Measurements from ENCODE around the gene TRAPPC6A. TPM values are rescaled to one million over a fixed set of nuclear protein-coding genes. Genes with fewer than 3 reads are reported as not detected.
A peak's percentile ranks its signal among the peaks of the same experiment; 100 is the strongest.

TRAPPC6A gene
- total and polyA plus RNA-seq, 2 donors (not counting 1 experiment from before 2014, with no cell fraction given): 40.3 to 79.0 TPM

DNA sequence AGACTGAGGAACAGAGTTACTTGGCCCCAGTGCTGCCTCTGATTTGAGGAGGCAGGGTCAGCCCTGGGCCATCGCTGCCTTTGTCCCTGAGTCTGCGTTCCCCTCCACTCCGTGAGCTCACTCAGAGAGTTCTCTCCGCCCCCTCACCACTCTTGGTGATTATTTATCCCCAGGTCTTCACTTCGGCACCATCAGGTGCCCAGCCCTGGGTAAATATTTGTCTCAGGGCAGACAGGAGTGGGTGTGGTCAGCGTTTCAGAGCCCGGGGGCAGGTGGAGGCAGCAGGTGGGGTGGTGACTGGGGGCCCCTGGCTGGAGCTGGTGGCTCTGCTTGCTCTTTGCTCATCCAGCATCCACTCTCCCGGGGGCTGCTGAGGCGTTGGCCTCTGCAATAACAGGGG, 64.4 kb downstream of the TRAPPC6A start:
- Histone ChIP-seq H2AFZ (ENCODE audit: insufficient read depth, low read depth, low read length, poor library complexity, severe bottlenecking) (no peak overlapping the region), H3K27ac (ENCODE audit: low read length in 2 of 2) (no peak overlapping the region), H3K9ac (ENCODE audit: low read length) (no peak overlapping the region), H3K4me2 (replicated peaks; ENCODE audit: low read depth, low read length, poor library complexity, severe bottlenecking) (peak overlapping the region; percentile 14), H3K9me3 (ENCODE audit: control extremely low read depth in 1 of 3, control insufficient read depth in 2 of 3, insufficient read depth in 1 of 3, low read length in 2 of 3) (no peaks in the 10 kb centered on the region), H3K36me3 (replicated peaks in 1 of 2; ENCODE audit: control extremely low read depth in 1 of 2, control insufficient read depth in 1 of 2, extremely low read depth in 1 of 2, insufficient read depth in 2 of 2, low read length in 1 of 2) (no peaks in the 10 kb centered on the region), H3K27me3 (replicated peaks in 1 of 4; ENCODE audit: control extremely low read depth in 1 of 4, control insufficient read depth in 3 of 4, insufficient read depth in 4 of 4, low read length in 3 of 4) (no peaks in the 10 kb centered on the region), H3K4me3 (ENCODE audit: control extremely low read depth in 1 of 5, extremely low read depth in 1 of 5, insufficient read depth in 1 of 5, low read depth in 2 of 5, low read length in 4 of 5) (no peak overlapping the region), H3K4me1 (ENCODE audit: control insufficient read depth in 2 of 2, insufficient read depth in 2 of 2, low read length in 2 of 2) (peaks cover 28 to 55% of the 10 kb centered on the region in 2 donors), H3K79me2 (ENCODE audit: control insufficient read depth, insufficient read depth, low read length) (peaks cover 96% of the 10 kb centered on the region), H4K20me1 (ENCODE audit: control insufficient read depth, insufficient read depth, low read length, poor library complexity, severe bottlenecking) (peaks cover 86% of the 10 kb centered on the region)
- WGBS (ENCODE audit: insufficient coverage): 48% methylated on average over 7 of the region's 9 CpGs
- Mint-ChIP-seq H3K4me3 (no peak overlapping the region), H3K27ac (no peak overlapping the region), H3K27me3 (no peaks in the 10 kb centered on the region), H3K4me1 (peaks cover 66% of the 10 kb centered on the region), H3K9me3 (ENCODE audit: insufficient read depth) (no peaks in the 10 kb centered on the region)
- POLR2A ChIA-PET: no interaction called here
- ATAC-seq (ENCODE audit: low read depth): no peak
- intact Hi-C loops (cut with micrococcal nuclease): no loop called here
- DNase-seq: no peak
- TF ChIP-seq, protein P1, sequence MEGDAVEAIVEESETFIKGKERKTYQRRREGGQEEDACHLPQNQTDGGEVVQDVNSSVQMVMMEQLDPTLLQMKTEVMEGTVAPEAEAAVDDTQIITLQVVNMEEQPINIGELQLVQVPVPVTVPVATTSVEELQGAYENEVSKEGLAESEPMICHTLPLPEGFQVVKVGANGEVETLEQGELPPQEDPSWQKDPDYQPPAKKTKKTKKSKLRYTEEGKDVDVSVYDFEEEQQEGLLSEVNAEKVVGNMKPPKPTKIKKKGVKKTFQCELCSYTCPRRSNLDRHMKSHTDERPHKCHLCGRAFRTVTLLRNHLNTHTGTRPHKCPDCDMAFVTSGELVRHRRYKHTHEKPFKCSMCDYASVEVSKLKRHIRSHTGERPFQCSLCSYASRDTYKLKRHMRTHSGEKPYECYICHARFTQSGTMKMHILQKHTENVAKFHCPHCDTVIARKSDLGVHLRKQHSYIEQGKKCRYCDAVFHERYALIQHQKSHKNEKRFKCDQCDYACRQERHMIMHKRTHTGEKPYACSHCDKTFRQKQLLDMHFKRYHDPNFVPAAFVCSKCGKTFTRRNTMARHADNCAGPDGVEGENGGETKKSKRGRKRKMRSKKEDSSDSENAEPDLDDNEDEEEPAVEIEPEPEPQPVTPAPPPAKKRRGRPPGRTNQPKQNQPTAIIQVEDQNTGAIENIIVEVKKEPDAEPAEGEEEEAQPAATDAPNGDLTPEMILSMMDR (IDR thresholded peaks at IDR 0.05): no peak
- no peak for TF ChIP-seq EZH2 (IDR thresholded peaks at IDR 0.05; ENCODE audit: borderline replicate concordance, insufficient read depth, low read depth, low read length, poor library complexity, severe bottlenecking)
- CTCF ChIA-PET: interaction anchor here (1.4 to 3.5 kb wide), 2 partner anchors 10 to 12 kb away, joined by 5 to 14 read pairs; no protein-coding TSS in a partner anchor

Other genes with a start within 250 kb of the TRAPPC6A start
- not detected in 2 replicates for gene APOC4, start 236.0 kb downstream of the TRAPPC6A start, total RNA-seq
- not detected in 2 replicates for gene APOC4, start 236.0 kb downstream of the TRAPPC6A start, polyA plus RNA-seq
- gene APOC2, start 232.2 kb downstream of the TRAPPC6A start, total RNA-seq: not detected in 2 replicates
- not detected in 2 replicates for gene APOC2, start 232.2 kb downstream of the TRAPPC6A start, polyA plus RNA-seq
- gene CLPTM1, start 222.9 kb downstream of the TRAPPC6A start, total RNA-seq: 121 and 123 TPM in 2 replicates
- 129 and 136 TPM in 2 replicates for gene CLPTM1, start 222.9 kb downstream of the TRAPPC6A start, polyA plus RNA-seq
- gene RELB, start 176.8 kb downstream of the TRAPPC6A start, total RNA-seq: 106 and 111 TPM in 2 replicates
- gene RELB, start 176.8 kb downstream of the TRAPPC6A start, polyA plus RNA-seq: 63.8 and 85.1 TPM in 2 replicates
- gene CLASRP, start 139.2 kb downstream of the TRAPPC6A start, total RNA-seq: 277 and 285 TPM in 2 replicates
- gene CLASRP, start 139.2 kb downstream of the TRAPPC6A start, polyA plus RNA-seq: 234 and 299 TPM in 2 replicates
- gene ZNF296, start 101.8 kb downstream of the TRAPPC6A start, total RNA-seq: 29.8 and 30.2 TPM in 2 replicates
- 13.3 and 21.9 TPM in 2 replicates for gene ZNF296, start 101.8 kb downstream of the TRAPPC6A start, polyA plus RNA-seq
- 38.2 and 43.0 TPM in 2 replicates for gene GEMIN7, start 99.0 kb downstream of the TRAPPC6A start, total RNA-seq
- 71.9 and 89.4 TPM in 2 replicates for gene GEMIN7, start 99.0 kb downstream of the TRAPPC6A start, polyA plus RNA-seq
- gene PPP1R37, start 85.1 kb downstream of the TRAPPC6A start, total RNA-seq: 28.1 and 37.3 TPM in 2 replicates
- gene PPP1R37, start 85.1 kb downstream of the TRAPPC6A start, polyA plus RNA-seq: 20.1 and 20.7 TPM in 2 replicates
- 0.27 TPM in 1 of 2 replicates, not detected in the other for gene NKPD1, start 17.3 kb downstream of the TRAPPC6A start, total RNA-seq
- gene NKPD1, start 17.3 kb downstream of the TRAPPC6A start, polyA plus RNA-seq: 0.36 and 1.0 TPM in 2 replicates
- gene BLOC1S3, start 547 bp upstream of the TRAPPC6A start, total RNA-seq: 21.1 and 31.8 TPM in 2 replicates
- gene BLOC1S3, start 547 bp upstream of the TRAPPC6A start, polyA plus RNA-seq: 5.2 and 7.2 TPM in 2 replicates
- gene EXOC3L2, start 67.2 kb upstream of the TRAPPC6A start, total RNA-seq: not detected in 2 replicates
- not detected in 2 replicates for gene EXOC3L2, start 67.2 kb upstream of the TRAPPC6A start, polyA plus RNA-seq
- gene MARK4, start 73.0 kb upstream of the TRAPPC6A start, total RNA-seq: 36.2 and 37.6 TPM in 2 replicates
- gene MARK4, start 73.0 kb upstream of the TRAPPC6A start, polyA plus RNA-seq: 11.7 and 13.5 TPM in 2 replicates
- not detected in 2 replicates for gene CKM, start 144.6 kb upstream of the TRAPPC6A start, total RNA-seq
- not detected in 2 replicates for gene CKM, start 144.6 kb upstream of the TRAPPC6A start, polyA plus RNA-seq
- not detected in 2 replicates for gene KLC3, start 162.5 kb upstream of the TRAPPC6A start, total RNA-seq
- gene KLC3, start 162.5 kb upstream of the TRAPPC6A start, polyA plus RNA-seq: not detected in 2 replicates
- 26.5 and 27.6 TPM in 2 replicates for gene ERCC2, start 192.3 kb upstream of the TRAPPC6A start, total RNA-seq
- gene ERCC2, start 192.3 kb upstream of the TRAPPC6A start, polyA plus RNA-seq: 15.2 and 20.8 TPM in 2 replicates
- gene PPP1R13L, start 226.8 kb upstream of the TRAPPC6A start, total RNA-seq: 8.8 and 9.2 TPM in 2 replicates
- gene PPP1R13L, start 226.8 kb upstream of the TRAPPC6A start, polyA plus RNA-seq: 6.9 and 7.4 TPM in 2 replicates
- 3.5 and 4.3 TPM in 2 replicates for gene POLR1G, start 228.4 kb upstream of the TRAPPC6A start, total RNA-seq
- 0.79 and 2.1 TPM in 2 replicates for gene POLR1G, start 228.4 kb upstream of the TRAPPC6A start, polyA plus RNA-seq
- gene ERCC1, start 245.7 kb upstream of the TRAPPC6A start, total RNA-seq: 75.7 and 80.2 TPM in 2 replicates
- 66.0 and 81.9 TPM in 2 replicates for gene ERCC1, start 245.7 kb upstream of the TRAPPC6A start, polyA plus RNA-seq